ENCODE measurements around the gene TWIST1. TPM values are rescaled to one million over a fixed set of nuclear protein-coding genes. Genes with fewer than 3 reads are reported as not detected.
A peak's percentile ranks its signal among the peaks of the same experiment; 100 is the strongest.

Gene TWIST1
- total RNA-seq, 1 experiment from 2014 or later = not detected

DNA sequence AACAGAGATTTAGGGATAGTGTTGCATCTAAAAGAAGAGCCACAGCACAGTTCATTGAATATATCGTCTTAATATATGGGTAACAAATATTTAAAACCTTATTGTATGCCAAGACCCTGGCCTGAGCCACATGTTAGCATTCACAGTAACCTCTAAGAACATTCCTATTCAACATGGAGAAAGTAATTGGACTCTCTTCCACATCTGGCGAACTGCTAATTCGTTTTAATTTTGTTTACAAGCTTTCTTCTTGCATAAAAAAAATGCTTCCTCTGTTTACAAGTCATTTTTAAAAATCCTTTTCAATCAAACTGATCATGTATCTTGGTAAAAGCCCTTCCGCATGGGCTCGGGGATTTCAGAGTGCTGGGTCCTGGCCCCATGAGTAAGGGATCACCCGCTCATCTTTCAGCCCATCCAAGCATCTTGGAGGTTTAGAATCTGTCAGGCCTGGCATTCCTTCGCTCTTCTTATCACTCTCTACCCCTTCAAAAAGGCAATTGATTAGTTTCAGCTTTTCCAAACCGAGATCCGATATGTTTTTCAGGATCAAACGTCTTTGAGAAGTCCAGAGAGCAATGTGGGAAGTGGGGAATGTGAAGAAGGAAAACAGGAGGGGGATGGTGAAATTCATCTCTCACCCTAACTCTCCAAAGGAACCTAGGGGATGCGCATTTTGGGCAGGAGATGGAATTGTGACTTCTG, 7.3 kb downstream of the TWIST1 start:
- peaks cover 84% of the 10 kb centered on the region for H3K27me3 ChIP-seq (ENCODE audit: insufficient read depth, low read length)
- H3K27ac Mint-ChIP-seq = no peak overlapping the region

More for the DNA sequence above, 7.3 kb downstream of the TWIST1 start:
- no peak for DNase-seq
- no peak overlapping the region for H3K9ac ChIP-seq (ENCODE audit: extremely low read depth, insufficient read length, low read length)
- peak overlapping the region; percentile 53 for H3K4me2 ChIP-seq (ENCODE audit: insufficient read depth, insufficient read length, low read length)
- no peak overlapping the region for H4K91ac ChIP-seq (ENCODE audit: insufficient read length, low read depth, low read length)
- H2BK12ac ChIP-seq (ENCODE audit: insufficient read length, low read depth, low read length) = no peak overlapping the region
- no peaks in the 10 kb centered on the region for H4K20me1 ChIP-seq (ENCODE audit: control insufficient read depth, insufficient read depth, insufficient read length)
- no peak overlapping the region for H2AFZ ChIP-seq (ENCODE audit: low read length)
- H2BK15ac ChIP-seq (ENCODE audit: low read depth, low read length) = no peak overlapping the region
- no peak overlapping the region for H3K27ac ChIP-seq (ENCODE audit: insufficient read length, low read depth, low read length)
- H3K9me3 ChIP-seq (ENCODE audit: control insufficient read depth, low read depth, low read length) = no peaks in the 10 kb centered on the region
- Mint-ChIP-seq H3K27me3 (ENCODE audit: low read depth) (peaks cover 100% of the 10 kb centered on the region), H3K4me1 (peaks cover 52 to 70% of the 10 kb centered on the region in 2 experiments), H3K9me3 (peaks cover 0 to 2% of the 10 kb centered on the region in 2 experiments; a peak in 1 of 5 replicates), H3K36me3 (ENCODE audit: insufficient read depth in 1 of 3, low read depth in 3 of 3) (no peaks in the 10 kb centered on the region), H3K4me3 (peak overlapping the region in 1 of 2 experiments; percentile 11; a peak in 1 of 5 replicates)
- no peaks in the 10 kb centered on the region for H3K79me2 ChIP-seq (ENCODE audit: insufficient read depth, low read length)
- no peak overlapping the region for H3K14ac ChIP-seq (ENCODE audit: insufficient read depth, low read length)
- TF ChIP-seq, protein P1, sequence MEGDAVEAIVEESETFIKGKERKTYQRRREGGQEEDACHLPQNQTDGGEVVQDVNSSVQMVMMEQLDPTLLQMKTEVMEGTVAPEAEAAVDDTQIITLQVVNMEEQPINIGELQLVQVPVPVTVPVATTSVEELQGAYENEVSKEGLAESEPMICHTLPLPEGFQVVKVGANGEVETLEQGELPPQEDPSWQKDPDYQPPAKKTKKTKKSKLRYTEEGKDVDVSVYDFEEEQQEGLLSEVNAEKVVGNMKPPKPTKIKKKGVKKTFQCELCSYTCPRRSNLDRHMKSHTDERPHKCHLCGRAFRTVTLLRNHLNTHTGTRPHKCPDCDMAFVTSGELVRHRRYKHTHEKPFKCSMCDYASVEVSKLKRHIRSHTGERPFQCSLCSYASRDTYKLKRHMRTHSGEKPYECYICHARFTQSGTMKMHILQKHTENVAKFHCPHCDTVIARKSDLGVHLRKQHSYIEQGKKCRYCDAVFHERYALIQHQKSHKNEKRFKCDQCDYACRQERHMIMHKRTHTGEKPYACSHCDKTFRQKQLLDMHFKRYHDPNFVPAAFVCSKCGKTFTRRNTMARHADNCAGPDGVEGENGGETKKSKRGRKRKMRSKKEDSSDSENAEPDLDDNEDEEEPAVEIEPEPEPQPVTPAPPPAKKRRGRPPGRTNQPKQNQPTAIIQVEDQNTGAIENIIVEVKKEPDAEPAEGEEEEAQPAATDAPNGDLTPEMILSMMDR (conservative IDR thresholded peaks at IDR 0.05) = no peak
- H3K23me2 ChIP-seq (ENCODE audit: insufficient read length, low read depth, low read length, poor library complexity, severe bottlenecking) = peaks cover 27% of the 10 kb centered on the region
- H3K4ac ChIP-seq (ENCODE audit: low read depth, low read length) = no peak overlapping the region
- H2BK20ac ChIP-seq (ENCODE audit: low read depth, low read length, poor library complexity, severe bottlenecking) = no peak overlapping the region
- H3K79me1 ChIP-seq (ENCODE audit: insufficient read depth, low read depth, low read length, poor library complexity, severe bottlenecking) = no peaks in the 10 kb centered on the region
- H2AK5ac ChIP-seq (ENCODE audit: insufficient read length, low read length) = no peak overlapping the region
- H3K23ac ChIP-seq (ENCODE audit: insufficient read length, low read depth, low read length) = no peak overlapping the region
- no peak overlapping the region for H3K18ac ChIP-seq (ENCODE audit: insufficient read length, low read depth, low read length)
- H4K8ac ChIP-seq (replicated peaks; ENCODE audit: insufficient read length, low read depth, low read length) = no peak overlapping the region
- no peak overlapping the region for H3T11ph ChIP-seq (ENCODE audit: low read length)
- H3K56ac ChIP-seq (ENCODE audit: insufficient read length, low read depth, low read length) = no peak overlapping the region
- WGBS (ENCODE audit: extremely low coverage, insufficient read length, low lambda C conversion rate) = no CpG with 5 or more reads among the region's 11 CpGs
- H2BK120ac ChIP-seq (ENCODE audit: low read depth, low read length, poor library complexity, severe bottlenecking) = no peak overlapping the region
- H3K4me1 ChIP-seq (ENCODE audit: insufficient read depth, low read length) = peaks cover 10% of the 10 kb centered on the region
- H4K5ac ChIP-seq (ENCODE audit: insufficient read length, low read depth, low read length) = no peak overlapping the region
- H2BK5ac ChIP-seq (ENCODE audit: insufficient read length, low read length) = no peak overlapping the region
